GM19023 (cell line): ENCODE results near the gene APBA2.
"Not testable (repeated sequence)": the region's sequence is repeated elsewhere in the genome, so short reads cannot be mapped to it uniquely, and the experiment has no call there.

Source experiments
- ATAC-seq: cut with Tn5 transposase; IDR thresholded peaks from one replicate; pipeline ENCODE4 v1.9.1; 2021; ENCODE audit warnings: mild to moderate bottlenecking, moderate library complexity; ENCODE audit not compliant: unreplicated experiment

Gene APBA2

DNA sequence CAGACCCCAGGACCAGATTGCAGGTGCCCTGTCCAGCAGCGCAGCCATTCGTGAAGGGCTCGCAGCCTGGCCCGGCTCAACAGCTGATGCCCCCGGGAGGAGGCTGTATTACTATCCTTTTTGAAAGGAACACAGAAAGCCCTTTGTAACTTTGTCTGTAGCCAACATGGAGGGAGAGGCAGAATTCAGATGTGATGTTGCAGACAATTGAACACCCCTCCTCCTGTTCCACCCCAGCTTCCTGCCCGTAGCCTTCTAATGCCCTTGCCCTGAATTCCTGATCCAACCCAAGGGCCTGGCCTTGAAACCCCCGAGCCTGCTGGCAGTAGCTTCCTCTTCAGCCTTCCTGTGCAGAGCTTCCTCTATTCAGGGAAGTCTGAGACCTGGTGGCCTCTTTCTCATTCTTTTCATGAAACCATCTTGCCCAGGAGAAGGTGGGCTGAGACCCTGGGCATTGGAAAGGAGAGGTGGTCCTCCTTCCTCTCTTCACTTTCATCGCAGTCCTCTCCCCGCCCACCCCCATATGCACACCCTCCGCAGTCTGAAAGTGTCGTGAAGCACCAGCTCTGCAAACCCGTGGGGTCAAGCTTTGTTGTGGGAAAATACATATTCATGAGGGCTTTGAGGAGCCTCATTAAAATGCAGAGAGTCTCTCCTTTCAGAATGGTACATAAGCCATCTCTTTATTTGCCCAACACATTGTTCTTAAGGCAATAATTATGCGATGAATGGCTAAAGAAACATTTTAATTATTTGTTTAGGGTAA lies 109.2 kb downstream of the APBA2 start:
- ATAC-seq = no peak

DNA sequence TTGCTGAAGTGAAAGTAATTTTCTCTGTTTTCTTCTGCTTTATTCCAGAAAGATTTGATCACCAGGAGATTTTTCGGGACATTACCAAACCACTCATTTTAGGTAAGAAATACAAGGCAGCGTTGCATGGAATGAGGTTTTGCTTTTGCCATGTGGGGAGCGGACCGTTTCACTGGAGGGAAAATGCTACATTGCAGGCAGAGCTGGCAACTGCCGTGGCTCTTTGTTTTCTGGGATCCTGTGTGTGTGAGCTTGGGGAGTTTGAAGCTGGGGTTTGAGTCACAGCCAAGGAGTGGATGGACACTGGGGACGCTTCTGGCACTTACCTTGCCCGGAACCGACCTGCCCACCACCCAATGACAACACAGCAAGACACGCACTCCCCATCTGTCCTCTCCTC lies 109.9 kb downstream of the APBA2 start:
- ATAC-seq = no peak

DNA sequence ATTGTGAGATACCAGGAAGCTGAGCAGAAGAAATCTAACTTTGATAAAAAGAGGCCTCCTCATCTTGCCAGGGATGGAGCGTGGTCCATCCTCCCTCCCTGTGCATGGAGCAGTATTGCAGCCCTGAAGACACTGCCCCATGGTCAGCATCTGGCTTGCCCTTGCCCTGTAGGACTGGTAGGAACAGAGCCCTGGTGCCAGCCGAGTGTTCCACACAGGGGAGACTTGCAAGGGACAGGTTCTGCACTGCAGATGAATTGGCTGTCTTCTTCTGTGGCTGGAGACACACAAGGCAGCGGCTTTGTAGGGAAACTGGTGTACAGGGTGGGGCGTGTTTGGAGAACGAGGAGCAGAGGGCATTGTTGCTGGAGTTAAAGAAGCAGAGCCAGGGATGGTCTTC lies 110.5 kb downstream of the APBA2 start:
- ATAC-seq = no peak

DNA sequence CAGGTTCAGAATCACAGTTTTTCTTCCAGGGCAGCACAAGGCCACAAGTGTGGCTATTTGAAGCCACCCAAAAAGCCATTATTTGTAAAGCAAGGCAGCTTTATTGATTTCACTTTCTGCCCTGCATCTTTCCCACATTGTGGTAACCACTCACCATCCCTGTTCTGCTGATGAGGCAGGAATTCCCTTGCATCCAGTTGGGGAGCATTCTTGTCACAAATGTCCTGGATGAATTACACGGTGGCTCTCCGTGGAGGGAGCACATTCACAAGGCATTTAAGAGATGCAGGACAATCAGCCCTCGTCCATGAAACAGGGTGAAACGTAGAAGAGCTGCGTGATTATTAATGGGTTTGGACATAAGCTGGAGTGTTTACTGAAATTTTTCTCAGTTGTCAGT lies 111.2 kb downstream of the APBA2 start:
- ATAC-seq = no peak

DNA sequence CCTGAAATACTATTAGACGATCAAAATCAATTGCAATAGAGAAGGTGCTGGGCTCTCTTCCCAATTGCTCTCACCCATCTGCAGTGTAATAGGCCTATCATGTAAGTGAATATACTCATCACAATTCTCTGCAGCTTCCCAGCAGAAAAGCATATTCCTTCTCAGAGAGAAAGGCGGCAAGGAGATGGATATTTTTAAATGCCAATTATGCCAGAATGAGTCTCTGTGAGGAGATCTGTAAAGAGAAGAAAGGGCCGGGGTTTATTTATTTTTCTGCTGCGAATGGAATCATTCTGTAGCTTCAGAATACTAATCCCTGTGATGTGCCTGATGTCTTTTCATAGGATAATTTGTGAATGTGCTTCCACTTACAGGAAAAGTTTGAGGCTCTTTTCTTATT lies 112.0 kb downstream of the APBA2 start:
- no peak for ATAC-seq

DNA sequence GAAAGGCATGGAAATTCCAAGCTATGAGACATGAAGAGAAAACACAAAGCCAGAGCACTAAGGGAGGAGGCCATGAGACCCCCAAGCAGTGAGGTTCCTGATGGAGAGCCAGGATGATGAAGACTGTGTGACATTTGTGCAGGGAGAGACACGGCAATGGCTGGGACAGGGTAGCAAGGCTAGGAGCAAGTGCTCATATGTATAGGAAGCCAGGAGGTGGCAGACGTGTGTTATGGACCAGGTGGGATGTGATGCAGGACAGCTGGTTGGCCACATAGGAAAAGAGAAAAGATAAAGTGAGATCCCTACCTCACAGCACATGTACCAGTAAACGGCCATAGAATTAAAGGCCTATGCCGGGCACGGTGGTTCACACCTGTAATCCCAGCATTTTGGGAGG lies 112.7 kb downstream of the APBA2 start:
- ATAC-seq = no peak

DNA sequence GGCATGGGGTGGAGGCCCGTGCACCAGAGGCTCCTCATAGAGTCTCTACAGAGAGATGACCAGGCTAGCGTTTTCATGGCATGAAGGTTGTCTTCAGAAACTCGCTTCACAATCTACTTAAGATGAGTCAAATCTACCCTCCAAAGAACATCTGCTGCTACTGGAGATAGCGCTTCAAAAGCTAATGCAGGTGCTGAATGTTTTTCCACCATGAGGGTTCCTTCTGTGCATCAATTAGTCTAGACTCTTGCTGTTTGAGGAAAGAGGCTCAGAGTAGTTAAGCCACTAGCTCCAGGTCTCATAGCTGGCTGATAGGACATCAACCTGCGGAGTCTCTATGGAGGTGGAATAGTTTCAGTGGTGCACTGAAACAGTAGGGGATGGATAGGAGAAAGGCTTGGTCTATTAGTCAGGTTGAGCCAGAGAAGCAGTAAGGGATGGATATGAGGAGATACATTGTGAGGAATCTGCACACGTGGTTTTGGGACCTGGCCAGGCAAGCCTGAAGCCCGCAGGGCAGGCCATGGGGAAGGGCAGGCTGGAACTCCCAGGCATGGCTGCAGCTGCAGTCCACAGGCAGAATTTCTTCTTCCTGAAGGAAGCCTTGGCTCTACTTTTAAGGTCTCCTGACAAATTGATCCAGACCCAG lies 117.5 kb downstream of the APBA2 start:
- ATAC-seq = no peak

DNA sequence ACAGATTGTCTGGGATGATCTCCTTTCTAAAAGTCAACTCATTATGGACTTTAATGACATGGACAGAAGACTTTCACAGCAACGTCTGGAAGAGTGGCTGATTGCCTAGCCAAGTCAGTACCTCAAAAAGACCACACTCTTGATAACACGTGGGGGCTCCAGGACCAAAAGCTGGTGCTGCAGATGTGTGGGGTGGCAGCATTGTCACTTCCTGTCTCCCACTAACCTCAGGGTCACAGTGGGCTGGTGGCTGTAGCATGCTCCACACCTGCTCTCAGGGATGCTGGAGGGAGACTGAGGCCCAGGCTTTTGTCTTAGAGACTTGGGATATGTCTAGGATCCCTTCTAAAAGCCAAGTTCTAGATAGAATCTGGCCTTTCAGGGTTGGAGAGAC lies 118.1 kb downstream of the APBA2 start:
- ATAC-seq = no peak

DNA sequence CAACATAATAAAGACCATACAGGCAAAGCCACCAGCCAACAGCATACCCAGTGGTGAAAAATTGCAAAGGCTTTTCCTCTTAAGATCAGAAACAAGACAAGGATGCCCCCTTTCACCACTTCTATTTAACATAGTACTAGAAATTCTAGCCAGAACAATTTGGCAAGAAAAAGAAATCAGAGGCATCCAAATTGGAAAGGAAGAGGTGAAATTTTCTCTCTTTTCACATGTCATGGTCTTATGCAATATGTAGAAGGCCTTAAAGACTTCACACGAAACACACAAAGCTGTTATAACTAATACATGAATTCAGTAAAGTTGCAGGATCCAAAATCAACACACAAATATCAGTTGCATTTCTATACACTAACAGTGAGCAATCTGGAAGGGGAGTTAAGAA lies 120.2 kb downstream of the APBA2 start:
- ATAC-seq = no peak

DNA sequence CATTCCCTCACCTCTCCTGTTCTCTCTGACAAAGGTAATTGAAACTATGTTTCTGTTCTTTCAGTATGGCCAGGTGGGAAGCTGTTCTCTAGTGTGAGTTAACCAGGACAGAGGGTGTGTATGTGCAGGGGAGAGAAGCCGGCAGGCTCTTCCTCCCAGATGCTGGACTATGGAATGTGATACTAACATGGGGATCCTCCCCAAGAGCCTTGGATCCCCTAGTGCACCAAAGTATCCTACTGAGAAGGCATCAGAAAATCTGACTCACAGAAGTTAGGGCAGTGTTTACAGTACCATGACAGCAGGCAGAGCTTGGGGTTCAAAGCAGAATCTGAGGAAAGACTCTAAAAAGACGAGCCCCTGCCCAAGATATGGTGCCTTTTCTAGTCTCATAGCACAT lies 123.1 kb downstream of the APBA2 start:
- no peak for ATAC-seq

DNA sequence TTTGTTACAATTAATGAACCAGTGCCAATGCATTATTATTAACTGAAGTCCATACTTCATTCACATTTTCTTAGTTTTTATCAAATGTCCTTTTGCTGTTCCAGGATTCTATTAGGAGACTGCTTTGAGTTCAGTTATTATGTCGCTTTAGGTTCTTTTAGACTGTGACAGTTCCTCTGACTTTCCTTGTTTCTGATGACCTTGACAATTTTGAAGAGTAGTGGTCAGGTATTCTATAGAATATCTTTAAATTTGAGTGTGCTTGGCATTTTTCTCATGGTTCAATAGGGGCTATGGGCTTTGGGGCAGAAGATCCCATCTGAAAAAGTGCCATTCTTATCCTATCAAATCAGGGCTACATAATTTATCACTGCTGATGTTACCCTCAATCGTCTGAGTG lies 126.3 kb downstream of the APBA2 start:
- ATAC-seq = no peak

DNA sequence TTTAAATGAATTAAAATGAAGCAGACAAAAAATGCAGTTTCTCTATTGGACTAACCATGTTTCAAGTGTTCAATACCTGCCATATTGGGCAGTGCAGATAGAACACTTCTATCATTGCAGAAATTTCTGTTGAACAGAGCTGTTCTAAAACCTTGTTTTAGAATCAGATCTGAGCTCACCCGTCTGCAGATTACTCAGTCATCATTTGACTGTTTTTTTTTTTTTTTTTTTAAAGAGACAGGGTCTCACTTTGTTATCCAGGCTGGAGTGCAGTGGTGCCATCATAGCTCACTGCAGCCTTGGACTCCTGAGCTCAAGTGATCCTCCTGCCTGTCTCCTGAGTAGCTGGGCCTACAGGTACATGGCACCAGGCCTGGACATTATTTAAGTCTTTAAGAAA lies 128.7 kb downstream of the APBA2 start:
- no peak for ATAC-seq

DNA sequence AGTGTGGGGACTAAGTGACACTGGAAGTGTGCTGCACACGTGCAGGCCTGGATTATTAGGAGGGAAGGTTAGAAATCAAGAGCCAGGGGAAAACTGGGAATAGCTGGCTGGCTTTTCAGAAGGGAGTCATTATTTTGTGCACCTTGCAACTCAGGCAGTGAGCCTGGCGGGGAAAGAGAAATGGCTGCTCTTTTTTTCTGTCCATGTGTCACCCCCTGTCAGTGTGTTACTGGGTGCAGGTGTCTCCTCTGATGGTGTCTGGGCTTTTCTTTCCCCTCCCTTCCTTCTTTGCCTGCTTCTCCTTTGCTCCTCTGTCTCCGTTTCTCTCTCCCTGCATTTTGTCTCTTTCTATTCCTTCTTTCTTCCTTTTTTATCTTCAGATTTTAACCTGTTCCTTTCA lies 130.7 kb downstream of the APBA2 start:
- no peak for ATAC-seq

DNA sequence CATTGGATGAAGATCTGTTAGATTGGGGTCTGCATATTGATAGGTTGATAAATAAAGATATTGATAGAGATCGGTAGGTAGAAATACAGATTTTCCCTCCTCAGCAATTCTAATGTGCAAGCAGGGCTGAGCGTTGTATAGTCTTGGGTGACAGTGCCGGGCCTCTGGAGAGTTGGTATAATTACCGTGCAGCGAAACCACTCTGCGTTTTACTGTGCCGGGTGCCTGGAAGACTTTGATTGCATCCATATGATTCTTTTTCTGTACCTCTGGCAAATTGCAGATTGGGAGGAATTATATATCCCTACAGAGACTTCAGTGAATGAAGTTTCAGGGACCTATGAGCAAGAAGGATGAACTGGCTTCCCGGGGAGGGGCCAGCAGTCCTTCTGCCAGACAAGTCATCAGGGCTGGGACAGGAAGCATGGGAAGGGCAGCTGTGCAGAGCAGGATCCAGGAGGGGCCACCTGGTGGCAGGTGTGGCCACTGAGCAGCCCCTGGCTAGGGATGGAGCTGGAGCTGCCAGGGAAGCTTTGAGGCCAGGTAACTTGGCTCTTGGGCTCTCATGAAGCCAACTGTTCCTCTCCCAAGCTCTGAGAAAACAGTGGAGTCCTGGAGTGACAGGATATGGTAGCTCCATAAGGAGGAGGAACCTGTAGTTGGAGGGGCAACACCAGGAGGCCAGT lies 132.5 kb downstream of the APBA2 start:
- ATAC-seq = no peak

DNA sequence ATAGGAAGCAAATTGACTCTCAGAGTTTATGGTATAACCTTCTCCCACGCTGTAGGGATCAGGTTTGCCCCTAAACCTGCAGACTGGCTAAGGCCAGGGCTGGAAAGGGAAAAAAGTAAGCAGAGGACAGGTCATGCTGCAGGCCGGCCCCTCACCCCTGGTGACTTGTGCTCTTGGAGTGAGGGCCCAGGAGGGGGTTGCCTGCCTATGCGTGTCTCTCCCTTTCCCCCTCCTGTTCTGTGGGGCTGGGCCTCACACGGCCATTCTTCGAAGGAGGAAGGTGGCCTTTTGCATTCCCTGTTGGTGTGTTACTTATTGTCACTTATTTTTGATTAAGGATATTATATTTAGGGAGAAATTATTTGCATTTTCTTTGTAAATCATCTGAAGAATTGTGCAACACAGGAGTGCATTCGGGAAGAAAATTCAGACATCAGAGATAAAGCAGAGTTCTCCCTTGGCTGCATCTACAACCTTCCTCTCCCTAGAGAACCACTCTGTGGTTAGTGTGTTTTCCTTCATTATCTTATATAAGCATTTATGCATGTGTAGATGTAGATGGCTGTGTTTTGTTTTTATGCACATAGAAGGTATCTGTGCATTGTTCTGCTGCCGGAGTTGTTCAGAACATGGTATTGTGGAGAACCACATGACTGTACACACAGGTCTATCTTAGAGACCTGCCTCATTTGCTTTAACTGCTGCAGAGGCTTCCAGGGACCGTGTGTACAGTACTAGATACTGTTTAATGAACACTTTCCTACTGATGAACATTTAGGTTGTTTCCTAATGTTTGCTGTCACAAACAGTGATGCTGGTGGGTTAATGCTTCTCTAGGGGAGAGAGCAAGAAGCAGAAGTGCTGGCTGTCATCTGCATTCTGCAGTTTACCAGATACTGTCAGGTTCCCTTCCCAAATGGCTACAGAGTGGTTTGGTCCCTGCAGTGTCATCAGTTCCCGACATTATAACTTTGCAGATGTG lies 133.5 kb downstream of the APBA2 start:
- ATAC-seq = no peak

DNA sequence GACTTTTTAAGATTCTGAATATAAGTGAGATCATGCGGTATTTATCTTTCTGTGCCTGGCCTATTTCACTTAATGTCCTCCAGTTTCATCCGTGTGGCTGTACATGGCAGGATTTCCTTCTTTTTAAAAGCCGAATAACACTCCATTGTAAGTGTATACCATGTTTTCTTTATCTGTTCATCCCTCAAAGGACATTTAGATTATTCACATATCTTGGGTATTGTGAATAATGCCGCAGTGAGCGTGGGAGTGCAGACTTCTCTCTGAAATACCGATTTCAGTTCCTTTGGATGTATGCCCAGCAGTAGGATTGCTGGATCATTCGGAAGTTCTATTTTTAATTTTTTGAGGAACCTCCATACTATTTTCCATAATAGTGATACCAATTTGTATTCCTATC lies 136.1 kb downstream of the APBA2 start:
- no peak for ATAC-seq

DNA sequence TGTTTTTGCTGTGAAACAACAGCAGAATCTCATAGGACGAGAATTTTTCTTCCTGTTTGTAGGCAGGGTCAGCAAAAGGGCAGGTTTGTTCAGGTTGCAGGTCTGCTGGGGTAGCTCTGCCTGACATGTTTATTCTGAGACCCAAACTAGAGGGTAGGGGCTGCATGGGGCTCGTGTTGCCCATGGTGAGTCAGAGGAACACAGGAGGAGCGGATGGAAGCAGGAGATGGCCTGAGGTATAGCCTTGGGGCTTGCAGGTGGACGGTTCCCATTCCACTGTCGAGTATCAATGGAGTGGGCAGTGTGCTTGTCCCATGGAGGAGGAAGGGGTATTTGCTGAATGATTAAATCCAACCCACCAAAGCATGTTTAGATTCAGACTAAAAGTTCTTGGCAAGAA lies 138.9 kb downstream of the APBA2 start:
- no peak for ATAC-seq

DNA sequence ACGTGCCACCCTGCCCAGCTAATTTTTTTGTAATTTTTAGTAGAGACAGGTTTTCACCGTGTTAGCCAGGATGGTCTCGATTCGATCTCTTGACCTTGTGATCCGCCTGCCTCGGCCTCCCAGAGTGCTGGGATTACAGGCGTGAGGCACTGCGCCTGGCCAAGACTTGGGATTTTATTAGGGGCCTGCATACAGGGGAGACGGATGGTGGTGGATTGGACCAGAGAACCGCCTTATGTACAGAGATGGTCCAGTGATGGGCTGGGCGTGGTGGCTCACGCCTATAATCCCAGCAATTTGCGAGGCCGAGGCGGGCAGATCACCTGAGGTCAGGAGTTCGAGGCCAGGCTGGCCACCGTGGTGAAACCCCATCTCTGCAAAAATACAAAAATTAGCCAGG lies 139.6 kb downstream of the APBA2 start:
- ATAC-seq = not testable (repeated sequence)

DNA sequence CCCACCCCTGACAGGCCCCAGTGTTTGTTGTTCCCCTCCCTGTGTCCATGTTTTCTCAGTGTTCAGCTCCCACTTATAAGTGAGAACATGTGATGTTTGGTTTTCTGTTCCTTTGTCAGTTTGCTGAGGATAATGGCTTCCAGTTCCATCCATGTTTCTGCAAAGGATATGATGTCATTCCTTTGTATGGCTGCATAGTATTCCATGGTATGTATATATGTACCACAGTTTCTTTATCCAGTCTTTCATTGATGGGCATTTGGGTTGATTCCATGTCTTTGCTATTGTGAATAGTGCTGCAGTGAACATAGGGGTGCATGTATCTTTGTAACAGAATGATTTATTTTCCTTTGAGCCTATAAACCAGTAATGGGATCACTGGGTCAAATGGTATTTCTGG lies 142.4 kb downstream of the APBA2 start:
- ATAC-seq = not testable (repeated sequence)

DNA sequence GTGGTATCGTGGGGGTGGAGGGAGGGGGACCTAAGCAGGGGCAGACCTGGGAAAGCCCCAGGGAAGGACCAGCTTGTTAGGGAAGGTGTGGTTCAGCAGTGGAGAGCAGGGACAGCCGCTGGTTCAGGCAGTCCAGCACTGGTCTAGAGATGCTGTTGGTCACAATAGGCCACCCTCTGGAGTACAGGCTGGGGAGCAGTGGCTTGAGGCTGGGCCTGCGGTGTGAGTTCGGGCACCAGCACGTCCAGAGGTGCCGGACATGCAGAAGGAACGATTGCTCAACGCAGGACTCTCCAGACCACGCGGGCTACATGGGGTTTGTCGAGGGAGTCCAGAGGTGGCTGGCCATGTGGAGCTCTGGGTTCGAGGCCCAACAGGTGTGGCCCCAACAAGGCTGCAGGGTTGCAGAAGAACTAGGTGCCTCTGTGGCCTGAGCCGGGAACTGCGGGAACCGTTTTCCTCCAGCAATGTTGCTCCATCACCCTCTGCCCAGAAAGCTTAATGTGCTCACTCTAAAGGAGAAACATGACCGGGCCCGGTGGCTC lies 143.9 kb downstream of the APBA2 start:
- ATAC-seq = no peak
